NT2/D1 (cell line): Measurements from ENCODE around the gene WSB2.
A peak's percentile ranks its signal among the peaks of the same experiment; 100 is the strongest.
"Not testable (repeated sequence)": the region's sequence is repeated elsewhere in the genome, so short reads cannot be mapped to it uniquely, and the experiment has no call there.

ENCODE experiments used
- DNase-seq: peaks from one replicate; pipeline ENCODE4 v3.0.0-alpha.2; 2011; ENCODE audit warnings: low read depth, low spot score
- H3K27me3 ChIP-seq: 2 replicates; pipeline ENCODE4 v1.6.0; 2011; ENCODE audit warnings: mild to moderate bottlenecking; ENCODE audit not compliant: insufficient read length, insufficient read depth
- H3K36me3 ChIP-seq: 2 replicates; pipeline ENCODE4 v1.6.1; 2011; ENCODE audit warnings: mild to moderate bottlenecking, low read length, mixed read lengths; ENCODE audit not compliant: insufficient read depth, insufficient read length
- H3K4me1 ChIP-seq: 2 replicates; pipeline ENCODE4 v1.5.1; 2011; ENCODE audit not compliant: insufficient read depth, insufficient read length
- H3K4me3 ChIP-seq: 2 replicates; pipeline ENCODE4 v1.5.1; 2011; ENCODE audit warnings: low read depth; ENCODE audit not compliant: insufficient read length
- H3K9ac ChIP-seq: 2 replicates; pipeline ENCODE4 v1.6.0; 2011; ENCODE audit warnings: low read depth; ENCODE audit not compliant: insufficient read length
- H3K9me3 ChIP-seq: 2 replicates; pipeline ENCODE4 v1.5.1; 2011; ENCODE audit warnings: mild to moderate bottlenecking, low read length; ENCODE audit not compliant: insufficient read depth
- SUZ12 ChIP-seq: IDR thresholded peaks from 2 replicates; pipeline ENCODE4 v1.6.1; 2011; ENCODE audit not compliant: insufficient read length, insufficient read depth; ENCODE audit errors: extremely low read depth
- YY1 ChIP-seq: IDR thresholded peaks from 2 replicates; pipeline ENCODE4 v1.6.1; 2011; ENCODE audit not compliant: insufficient read length, insufficient read depth
- ZNF274 ChIP-seq: IDR thresholded peaks from 2 replicates; pipeline ENCODE4 v1.6.1; 2011; ENCODE audit warnings: mild to moderate bottlenecking, low read depth, low read length

WSB2 gene

GRCh38 chr12:118033323-118033722 lies 27.7 kb downstream of the WSB2 start:
- H3K27me3 ChIP-seq, result no peaks in the 10 kb centered on the region
- DNase-seq, result no peak
- H3K9ac ChIP-seq, result no peak overlapping the region
- no peak for TF ChIP-seq ZNF274
- no peak for TF ChIP-seq SUZ12
- TF ChIP-seq YY1, result no peak
- peaks cover 99% of the 10 kb centered on the region for H3K36me3 ChIP-seq
- peaks cover 4% of the 10 kb centered on the region for H3K4me1 ChIP-seq
- H3K4me3 ChIP-seq, result no peak overlapping the region
- no peaks in the 10 kb centered on the region for H3K9me3 ChIP-seq

- Histone ChIP-seq H3K9ac (no peak overlapping the region), H3K36me3 (peaks cover 96% of the 10 kb centered on the region), H3K4me1 (peaks cover 4% of the 10 kb centered on the region), H3K4me3 (no peak overlapping the region), H3K9me3 (no peaks in the 10 kb centered on the region), H3K27me3 (no peaks in the 10 kb centered on the region)
- TF ChIP-seq YY1 (no peak), SUZ12 (no peak), ZNF274 (no peak)
- no peak for DNase-seq
Measured at GRCh38 chr12:118032188-118032587, 28.8 kb downstream of the WSB2 start.

GRCh38 chr12:118029166-118029565 lies 31.8 kb downstream of the WSB2 start:
- Histone ChIP-seq H3K27me3 (no peaks in the 10 kb centered on the region), H3K36me3 (peaks cover 92% of the 10 kb centered on the region), H3K9me3 (no peaks in the 10 kb centered on the region), H3K9ac (no peak overlapping the region), H3K4me1 (no peaks in the 10 kb centered on the region), H3K4me3 (no peak overlapping the region)
- no peak for DNase-seq
- TF ChIP-seq SUZ12 (no peak), YY1 (no peak), ZNF274 (no peak)

GRCh38 chr12:118025168-118025567 lies 35.8 kb downstream of the WSB2 start:
- no peak for DNase-seq
- H3K36me3 ChIP-seq, result peaks cover 84% of the 10 kb centered on the region
- TF ChIP-seq YY1 (no peak), ZNF274 (no peak), SUZ12 (no peak)
- no peaks in the 10 kb centered on the region for H3K4me1 ChIP-seq
- H3K9ac ChIP-seq, result no peak overlapping the region
- H3K4me3 ChIP-seq, result no peak overlapping the region
- H3K27me3 ChIP-seq, result no peaks in the 10 kb centered on the region
- H3K9me3 ChIP-seq, result no peaks in the 10 kb centered on the region

GRCh38 chr12:118023301-118023860 lies 37.6 kb downstream of the WSB2 start:
- Histone ChIP-seq H3K4me1 (no peaks in the 10 kb centered on the region), H3K9me3 (no peaks in the 10 kb centered on the region), H3K9ac (no peak overlapping the region), H3K36me3 (peaks cover 83% of the 10 kb centered on the region), H3K27me3 (no peaks in the 10 kb centered on the region), H3K4me3 (no peak overlapping the region)
- TF ChIP-seq SUZ12, result no peak
- no peak for TF ChIP-seq YY1
- TF ChIP-seq ZNF274, result no peak
- no peak for DNase-seq

GRCh38 chr12:118022728-118023109 lies 38.3 kb downstream of the WSB2 start:
- Histone ChIP-seq H3K27me3 (no peaks in the 10 kb centered on the region), H3K9ac (no peak overlapping the region), H3K4me3 (no peak overlapping the region), H3K4me1 (no peaks in the 10 kb centered on the region), H3K9me3 (no peaks in the 10 kb centered on the region), H3K36me3 (peaks cover 84% of the 10 kb centered on the region)
- TF ChIP-seq YY1 (no peak), ZNF274 (no peak), SUZ12 (no peak)
- DNase-seq, result no peak

- not testable (repeated sequence) for H3K4me1 ChIP-seq, H3K9me3 ChIP-seq, H3K27me3 ChIP-seq, H3K9ac ChIP-seq, DNase-seq, H3K4me3 ChIP-seq
- H3K36me3 ChIP-seq, result peaks cover 81% of the 10 kb centered on the region
Measured at GRCh38 chr12:118022097-118022727, 38.8 kb downstream of the WSB2 start.

GRCh38 chr12:118020036-118020435 lies 40.9 kb downstream of the WSB2 start:
- H3K4me1 ChIP-seq, result peaks cover 2% of the 10 kb centered on the region
- H3K4me3 ChIP-seq, result no peak overlapping the region
- H3K36me3 ChIP-seq, result peaks cover 60% of the 10 kb centered on the region
- no peak for DNase-seq
- H3K27me3 ChIP-seq, result no peaks in the 10 kb centered on the region
- no peak for TF ChIP-seq YY1
- no peak for TF ChIP-seq ZNF274
- no peak for TF ChIP-seq SUZ12
- no peaks in the 10 kb centered on the region for H3K9me3 ChIP-seq
- H3K9ac ChIP-seq, result peak overlapping the region; percentile 27
